Thymus (tissue), 11 donors: Measurements from ENCODE around the gene HSFX3. TPM values are rescaled to one million over a fixed set of nuclear protein-coding genes. Genes with fewer than 3 reads are reported as not detected.
"Not testable (repeated sequence)": the region's sequence is repeated elsewhere in the genome, so short reads cannot be mapped to it uniquely, and the experiment has no call there.

ENCODE experiments used
- DNase-seq, 9 donors: peaks; one replicate each; pipeline ENCODE4 v3.0.0-alpha.2; 2013; ENCODE audit warnings: low spot score in 9 of 9, low read depth in 6 of 9, missing footprints in 1 of 9
- H3K27ac ChIP-seq, 2 donors: one replicate each; pipeline ENCODE4 v1.5.1; 2013; ENCODE audit warnings: control low read depth in 1 of 2, low read depth in 1 of 2, low read length in 1 of 2, mild to moderate bottlenecking in 1 of 2, moderate library complexity in 1 of 2
- H3K27me3 ChIP-seq, 2 donors: one replicate each; pipeline ENCODE4 v1.5.1; 2013; ENCODE audit warnings: low read length in 1 of 2; ENCODE audit not compliant: control insufficient read depth in 2 of 2, insufficient read depth in 1 of 2
- H3K36me3 ChIP-seq, 2 donors: one replicate each; pipeline ENCODE4 v1.5.1; 2013; ENCODE audit warnings: low read length in 1 of 2, mild to moderate bottlenecking in 1 of 2, moderate library complexity in 1 of 2; ENCODE audit not compliant: control insufficient read depth in 2 of 2, insufficient read depth in 2 of 2
- H3K4me1 ChIP-seq, 2 donors: one replicate each; pipeline ENCODE4 v1.5.1; 2013; ENCODE audit warnings: low read length in 2 of 2; ENCODE audit not compliant: control insufficient read depth in 2 of 2, insufficient read depth in 2 of 2
- H3K4me3 ChIP-seq, 2 donors: one replicate each; pipeline ENCODE4 v1.5.1; 2013; ENCODE audit warnings: low read length in 2 of 2, control low read depth in 1 of 2, mild to moderate bottlenecking in 1 of 2
- H3K9me3 ChIP-seq, 2 donors: one replicate each; pipeline ENCODE4 v1.5.1; 2013; ENCODE audit warnings: low read length in 1 of 2, mild to moderate bottlenecking in 1 of 2; ENCODE audit not compliant: control insufficient read depth in 2 of 2, insufficient read depth in 1 of 2
- WGBS: extraction: QIAGEN DNeasy Blood & Tissue Kit; methylation state at CpG from one replicate; pipeline ENCODE4 v1.1.7; 2013; 5-methylcytosine and 5-hydroxymethylcytosine counted together
- polyA plus RNA-seq: library from polyadenylated mRNA; stranded (reverse); fragments of 200-250 nt; gene quantifications from one replicate; pipeline ENCODE4 v1.2.3, GENCODE V29; 2013
- total RNA-seq: library from RNA; stranded (reverse); fragments of 120-200 nt; gene quantifications from one replicate; pipeline ENCODE4 v1.2.4, GENCODE V29; 2013
- donor health status: healthy.

Gene HSFX3
- total and polyA plus RNA-seq, 2 donors: 0.28 to 1.6 TPM

GRCh38 chrX:149550454-149550853 is 730 bp upstream of the HSFX3 start:
- H3K36me3 ChIP-seq, H3K27ac ChIP-seq, H3K4me3 ChIP-seq, H3K9me3 ChIP-seq, DNase-seq, H3K4me1 ChIP-seq, H3K27me3 ChIP-seq: not testable (repeated sequence)
- WGBS: 44% methylated on average over 1 of the region's 1 CpG

DNA sequence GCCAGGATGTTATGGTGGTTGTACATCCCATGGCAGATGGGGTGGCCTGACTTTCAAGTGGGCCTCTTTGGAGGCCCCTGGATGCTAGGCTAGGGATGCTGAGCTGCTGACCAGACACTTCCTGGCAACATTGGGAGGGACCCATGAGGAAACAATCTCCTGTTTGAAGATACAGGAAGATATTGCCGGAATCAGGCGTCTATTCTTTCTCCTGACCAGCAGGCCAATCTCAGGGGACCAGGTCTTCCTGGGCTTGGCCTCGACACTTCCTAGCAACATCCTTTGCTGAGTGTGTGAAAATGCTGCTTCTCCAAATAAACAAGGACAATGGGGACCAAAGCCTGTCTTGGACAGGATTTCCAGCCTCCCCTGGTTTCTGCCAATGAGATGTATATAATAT is 1.9 kb downstream of the HSFX3 start:
- not testable (repeated sequence) for H3K27me3 ChIP-seq, H3K4me3 ChIP-seq, H3K36me3 ChIP-seq, H3K4me1 ChIP-seq, H3K27ac ChIP-seq, DNase-seq, H3K9me3 ChIP-seq
- WGBS: 100% methylated on average over 1 of the region's 3 CpGs

- H3K4me1 ChIP-seq, DNase-seq, H3K4me3 ChIP-seq, H3K27ac ChIP-seq, H3K36me3 ChIP-seq, H3K27me3 ChIP-seq, H3K9me3 ChIP-seq: not testable (repeated sequence)
- 100% methylated on average over 1 of the region's 1 CpG for WGBS
These were observed 2.8 kb downstream of the HSFX3 start for GRCh38 chrX:149546962-149547361.

GRCh38 chrX:149545545-149546543 is 3.9 kb downstream of the HSFX3 start:
- DNase-seq: not testable (repeated sequence)

GRCh38 chrX:149541521-149542047 is 8.1 kb downstream of the HSFX3 start:
- 10% methylated on average over 13 of the region's 13 CpGs for WGBS
- Histone ChIP-seq H3K4me1 (peaks cover 0 to 11% of the 10 kb centered on the region in 2 donors), H3K27ac (peak overlapping the region; percentile 89 to 99), H3K4me3 (peak overlapping the region; percentile 65 to 66), H3K36me3 (peaks cover 0 to 3% of the 10 kb centered on the region in 2 donors), H3K27me3 (no peaks in the 10 kb centered on the region), H3K9me3 (no peaks in the 10 kb centered on the region)
- DNase-seq: no peak

More at GRCh38 chrX:149545545-149546543, 3.9 kb downstream of the HSFX3 start:
- H3K27me3 ChIP-seq, H3K9me3 ChIP-seq, H3K27ac ChIP-seq, H3K36me3 ChIP-seq, H3K4me1 ChIP-seq, H3K4me3 ChIP-seq: not testable (repeated sequence)
- WGBS: 98% methylated on average over 20 of the region's 29 CpGs

DNA sequence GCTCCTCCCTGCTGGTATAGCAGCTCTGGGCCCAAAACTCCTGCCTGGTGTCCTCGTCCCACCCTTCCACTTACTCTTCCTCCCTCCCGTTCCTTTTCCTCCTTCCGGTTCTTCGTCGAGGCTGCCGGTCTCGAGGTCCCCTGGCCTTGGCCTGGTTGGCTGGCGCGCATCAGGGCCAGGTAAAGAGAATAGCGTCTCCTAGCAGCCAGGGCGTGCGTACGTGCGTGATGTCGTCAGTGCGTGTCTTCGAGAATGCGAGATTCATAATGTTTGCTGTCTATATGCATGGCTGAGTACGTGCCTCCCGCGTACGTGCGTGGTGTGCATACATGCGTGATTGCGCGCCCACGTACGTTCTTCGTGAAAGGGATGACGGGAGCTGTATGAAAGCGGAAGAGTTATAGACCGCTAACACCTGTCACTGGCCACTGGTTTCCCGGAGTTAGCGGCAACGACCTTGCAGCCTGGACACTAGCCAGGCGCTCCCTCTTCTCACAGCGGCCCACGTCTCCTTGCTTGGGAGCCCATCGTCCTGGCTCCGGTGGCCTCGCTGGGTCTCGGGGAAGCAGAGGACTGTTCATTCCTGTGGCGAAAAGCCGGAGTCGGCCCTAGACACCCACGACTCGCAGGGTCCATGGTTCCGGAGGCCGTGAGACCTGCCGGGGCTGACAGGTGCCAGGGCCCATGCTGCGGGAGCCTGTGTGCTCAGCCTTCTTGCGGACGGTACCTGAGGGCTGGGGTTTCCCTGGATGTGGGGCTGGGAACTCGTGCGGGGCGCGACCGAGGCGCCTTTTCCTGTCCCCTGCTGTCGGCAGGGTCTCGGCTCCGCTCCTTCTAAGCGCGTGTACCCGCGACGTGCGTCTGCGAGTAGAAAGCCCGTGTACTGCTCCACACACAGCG is 8.9 kb downstream of the HSFX3 start, which contains the start of gene EOLA1:
Gene EOLA1 (plus strand): TSS at position 392 of the 900 bp plus-strand sequence. CDS start 4,619 bp downstream, outside the sequence.
- Histone ChIP-seq H3K4me3 (peak within 1 kb of the TSS; percentile 65 to 66), H3K36me3 (peaks cover 2 to 7% of the 10 kb centered on the region in 2 donors), H3K27me3 (no peaks in the 10 kb centered on the region), H3K4me1 (peaks cover 0 to 11% of the 10 kb centered on the region in 2 donors), H3K27ac (peak within 1 kb of the TSS; percentile 97 to 99), H3K9me3 (no peaks in the 10 kb centered on the region)
- peak; percentile 72 to 95 (median 84) for DNase-seq
- WGBS: under 1% methylated on average over 70 of the region's 71 CpGs

DNA sequence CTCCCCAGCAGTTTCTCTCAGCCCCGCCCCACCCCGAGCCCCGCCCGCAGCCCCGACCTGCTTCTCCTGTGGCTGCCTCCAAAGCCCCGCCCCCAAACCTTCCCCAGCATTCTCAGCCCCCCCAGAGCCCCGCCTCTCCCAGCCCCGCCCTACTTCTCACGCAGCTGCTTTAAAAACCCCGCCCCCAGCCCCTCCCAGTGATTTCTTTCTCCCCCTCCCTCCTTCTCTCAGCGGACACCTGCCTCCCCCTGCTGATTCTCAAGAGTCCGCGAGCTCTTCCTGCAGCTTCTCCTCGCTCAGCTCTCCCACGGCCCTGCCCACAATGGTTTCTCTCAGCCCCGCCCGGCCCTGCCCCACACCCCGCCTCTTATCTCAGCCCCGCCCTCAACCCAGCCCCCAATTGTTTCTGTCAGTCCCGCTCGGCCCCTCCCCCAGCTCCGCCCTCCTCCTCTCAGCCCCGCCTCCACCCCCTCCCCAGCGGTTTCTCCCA is 9.5 kb downstream of the HSFX3 start:
- Histone ChIP-seq H3K36me3 (peaks cover 3 to 6% of the 10 kb centered on the region in 2 donors), H3K27me3 (no peaks in the 10 kb centered on the region), H3K27ac (peak overlapping the region; percentile 97 to 99), H3K4me1 (peaks cover 0 to 11% of the 10 kb centered on the region in 2 donors), H3K4me3 (peak overlapping the region; percentile 65 to 66), H3K9me3 (no peaks in the 10 kb centered on the region)
- DNase-seq: peak; percentile 49 to 91 (median 83)
- 2% methylated on average over 24 of the region's 24 CpGs for WGBS

DNA sequence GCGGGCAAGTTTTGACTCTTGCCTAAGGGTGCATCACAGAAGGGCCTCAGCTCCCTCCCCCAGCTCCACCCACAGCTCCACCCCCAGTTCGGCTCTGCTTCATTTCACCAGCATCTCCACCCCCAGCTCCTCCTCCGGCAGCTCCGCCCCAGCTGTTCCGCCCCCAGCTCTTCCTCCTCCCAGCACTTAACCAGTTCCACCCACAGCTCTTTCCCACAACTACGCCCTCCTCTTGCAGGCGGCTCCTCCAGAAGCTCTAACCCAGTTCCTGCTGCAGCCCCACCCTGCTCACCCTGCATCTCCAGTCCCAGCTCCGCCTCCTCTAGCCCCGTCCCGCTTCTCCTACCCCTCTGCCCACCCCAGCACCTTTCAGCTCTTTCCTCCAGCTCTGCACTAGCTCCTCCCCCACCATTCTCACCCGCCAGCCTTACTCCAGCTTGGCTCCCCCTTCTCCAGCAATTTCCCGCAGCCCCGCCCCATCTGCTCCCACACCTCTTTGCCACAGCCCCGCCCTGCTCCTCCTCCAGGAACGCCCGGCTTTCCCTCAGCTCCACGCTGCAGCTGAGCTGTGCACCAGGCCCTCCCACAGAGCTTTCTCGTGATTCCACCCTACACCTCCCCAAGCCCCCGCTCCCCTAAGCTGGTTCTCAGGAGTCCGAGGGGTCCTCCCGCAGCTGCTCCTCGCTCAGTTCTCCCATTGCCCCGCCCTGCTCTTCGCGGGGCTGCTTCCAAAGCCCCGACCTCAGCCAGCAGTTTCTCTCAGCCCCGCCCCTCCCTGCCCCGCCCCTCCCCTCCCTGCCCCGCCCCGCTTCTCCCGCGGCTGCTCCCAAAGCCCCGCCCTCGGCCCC is 10.2 kb downstream of the HSFX3 start:
- WGBS: 2% methylated on average over 33 of the region's 34 CpGs

More for the DNA sequence above, 10.2 kb downstream of the HSFX3 start:
- Histone ChIP-seq H3K36me3 (peaks cover 3 to 6% of the 10 kb centered on the region in 2 donors), H3K9me3 (no peaks in the 10 kb centered on the region), H3K4me1 (peaks cover 0 to 11% of the 10 kb centered on the region in 2 donors), H3K4me3 (peak overlapping the region; percentile 53 to 55), H3K27ac (peak overlapping the region; percentile 85 to 91), H3K27me3 (no peaks in the 10 kb centered on the region)
- DNase-seq: peak; percentile 62 to 93 (median 83)
